Neural cell (in vitro differentiated cells): ENCODE data around the gene DLG5.

Experiments
- EZH2 ChIP-seq: fragments of 200-600, 300-800 bp; shearing (Covaris generic), sonication (generic); IDR thresholded peaks from 2 replicates; pipeline ENCODE4 v1.6.1; 2014; ENCODE audit warnings: antibody characterized with exemption, low read length, borderline replicate concordance, mild to moderate bottlenecking; ENCODE audit not compliant: insufficient read depth, poor library complexity, severe bottlenecking
- POLR2AphosphoS5 ChIP-seq: IDR thresholded peaks from 2 replicates; pipeline ENCODE4 v1.6.1; 2012
- TAF1 ChIP-seq: IDR thresholded peaks from 2 replicates; pipeline ENCODE4 v1.6.1; 2012; ENCODE audit warnings: low read depth
- TF ChIP-seq, protein P1 (sequence below): fragments of 450-650 bp; IDR thresholded peaks from 2 replicates; pipeline ENCODE4 v1.5.1; 2014; ENCODE audit warnings: antibody characterized with exemption, mild to moderate bottlenecking, moderate library complexity; ENCODE audit not compliant: poor library complexity, severe bottlenecking
- TF ChIP-seq, protein P2 (sequence below): IDR thresholded peaks from 2 replicates; pipeline ENCODE4 v1.6.1; 2012; ENCODE audit warnings: borderline replicate concordance

- TF ChIP-seq EZH2, result no peak
- TF ChIP-seq, protein P1, sequence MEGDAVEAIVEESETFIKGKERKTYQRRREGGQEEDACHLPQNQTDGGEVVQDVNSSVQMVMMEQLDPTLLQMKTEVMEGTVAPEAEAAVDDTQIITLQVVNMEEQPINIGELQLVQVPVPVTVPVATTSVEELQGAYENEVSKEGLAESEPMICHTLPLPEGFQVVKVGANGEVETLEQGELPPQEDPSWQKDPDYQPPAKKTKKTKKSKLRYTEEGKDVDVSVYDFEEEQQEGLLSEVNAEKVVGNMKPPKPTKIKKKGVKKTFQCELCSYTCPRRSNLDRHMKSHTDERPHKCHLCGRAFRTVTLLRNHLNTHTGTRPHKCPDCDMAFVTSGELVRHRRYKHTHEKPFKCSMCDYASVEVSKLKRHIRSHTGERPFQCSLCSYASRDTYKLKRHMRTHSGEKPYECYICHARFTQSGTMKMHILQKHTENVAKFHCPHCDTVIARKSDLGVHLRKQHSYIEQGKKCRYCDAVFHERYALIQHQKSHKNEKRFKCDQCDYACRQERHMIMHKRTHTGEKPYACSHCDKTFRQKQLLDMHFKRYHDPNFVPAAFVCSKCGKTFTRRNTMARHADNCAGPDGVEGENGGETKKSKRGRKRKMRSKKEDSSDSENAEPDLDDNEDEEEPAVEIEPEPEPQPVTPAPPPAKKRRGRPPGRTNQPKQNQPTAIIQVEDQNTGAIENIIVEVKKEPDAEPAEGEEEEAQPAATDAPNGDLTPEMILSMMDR, result no peak
- TF ChIP-seq POLR2AphosphoS5, result no peak
- no peak for TF ChIP-seq TAF1
- TF ChIP-seq, protein P2, sequence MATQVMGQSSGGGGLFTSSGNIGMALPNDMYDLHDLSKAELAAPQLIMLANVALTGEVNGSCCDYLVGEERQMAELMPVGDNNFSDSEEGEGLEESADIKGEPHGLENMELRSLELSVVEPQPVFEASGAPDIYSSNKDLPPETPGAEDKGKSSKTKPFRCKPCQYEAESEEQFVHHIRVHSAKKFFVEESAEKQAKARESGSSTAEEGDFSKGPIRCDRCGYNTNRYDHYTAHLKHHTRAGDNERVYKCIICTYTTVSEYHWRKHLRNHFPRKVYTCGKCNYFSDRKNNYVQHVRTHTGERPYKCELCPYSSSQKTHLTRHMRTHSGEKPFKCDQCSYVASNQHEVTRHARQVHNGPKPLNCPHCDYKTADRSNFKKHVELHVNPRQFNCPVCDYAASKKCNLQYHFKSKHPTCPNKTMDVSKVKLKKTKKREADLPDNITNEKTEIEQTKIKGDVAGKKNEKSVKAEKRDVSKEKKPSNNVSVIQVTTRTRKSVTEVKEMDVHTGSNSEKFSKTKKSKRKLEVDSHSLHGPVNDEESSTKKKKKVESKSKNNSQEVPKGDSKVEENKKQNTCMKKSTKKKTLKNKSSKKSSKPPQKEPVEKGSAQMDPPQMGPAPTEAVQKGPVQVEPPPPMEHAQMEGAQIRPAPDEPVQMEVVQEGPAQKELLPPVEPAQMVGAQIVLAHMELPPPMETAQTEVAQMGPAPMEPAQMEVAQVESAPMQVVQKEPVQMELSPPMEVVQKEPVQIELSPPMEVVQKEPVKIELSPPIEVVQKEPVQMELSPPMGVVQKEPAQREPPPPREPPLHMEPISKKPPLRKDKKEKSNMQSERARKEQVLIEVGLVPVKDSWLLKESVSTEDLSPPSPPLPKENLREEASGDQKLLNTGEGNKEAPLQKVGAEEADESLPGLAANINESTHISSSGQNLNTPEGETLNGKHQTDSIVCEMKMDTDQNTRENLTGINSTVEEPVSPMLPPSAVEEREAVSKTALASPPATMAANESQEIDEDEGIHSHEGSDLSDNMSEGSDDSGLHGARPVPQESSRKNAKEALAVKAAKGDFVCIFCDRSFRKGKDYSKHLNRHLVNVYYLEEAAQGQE, result no peak
Observed at GRCh38 chr10:77833792-77834191, 92.8 kb downstream of the DLG5 start.
